Medulla oblongata (tissue), 1 donor: Measurements from ENCODE around the gene TBK1.
A peak's percentile ranks its signal among the peaks of the same experiment; 100 is the strongest.

Source experiments
- DNase-seq: peaks from one replicate; pipeline ENCODE4 v3.0.0-alpha.2; 2015; ENCODE audit errors: extremely low spot score

The TBK1 gene

GRCh38 chr12:64452559-64453329 is 824 bp downstream of the TBK1 start:
- peak; percentile 55 for DNase-seq

GRCh38 chr12:64455506-64455905 is 3.6 kb downstream of the TBK1 start:
- DNase-seq, result no peak

DNA sequence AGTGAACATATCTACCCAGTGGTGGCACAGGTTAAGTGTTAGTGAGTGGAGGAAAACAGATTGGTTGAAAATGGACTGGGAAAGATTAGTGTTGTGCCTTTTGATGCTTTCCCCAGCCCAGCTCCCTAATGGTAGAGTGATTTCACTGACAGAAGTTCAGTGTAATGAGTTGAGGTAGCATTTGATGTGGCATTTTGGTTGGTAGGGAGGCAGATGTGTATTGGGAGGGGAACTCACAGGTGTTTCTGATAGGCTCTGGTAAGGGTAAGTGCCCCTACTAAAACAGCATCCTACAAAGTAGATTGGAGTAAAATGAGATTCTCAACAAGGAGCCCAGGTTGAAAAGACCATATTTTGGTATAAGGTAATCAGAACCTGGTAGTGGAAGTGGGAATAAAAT is 4.2 kb downstream of the TBK1 start:
- DNase-seq, result no peak

DNA sequence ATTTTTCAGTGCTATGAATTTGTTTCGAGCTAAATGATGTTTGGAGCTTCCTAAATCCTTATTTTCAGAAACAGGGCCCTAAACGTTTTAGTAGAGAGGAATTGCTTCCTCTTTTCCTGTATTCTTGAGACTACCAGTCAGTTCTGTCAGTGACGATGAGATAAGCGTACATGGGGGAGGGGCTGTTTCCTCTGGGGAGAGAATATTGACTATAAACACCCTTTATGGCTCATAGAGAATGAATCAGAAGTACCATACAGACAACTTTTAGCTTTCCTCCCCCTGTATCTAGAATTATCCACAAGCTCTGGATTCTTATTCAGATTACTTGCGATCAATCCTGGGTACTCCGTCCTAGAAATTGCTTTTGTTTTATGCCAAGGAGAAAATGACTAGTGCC is 5.1 kb downstream of the TBK1 start:
- DNase-seq, result peak; percentile 21

GRCh38 chr12:64457466-64457865 is 5.5 kb downstream of the TBK1 start:
- no peak for DNase-seq

DNA sequence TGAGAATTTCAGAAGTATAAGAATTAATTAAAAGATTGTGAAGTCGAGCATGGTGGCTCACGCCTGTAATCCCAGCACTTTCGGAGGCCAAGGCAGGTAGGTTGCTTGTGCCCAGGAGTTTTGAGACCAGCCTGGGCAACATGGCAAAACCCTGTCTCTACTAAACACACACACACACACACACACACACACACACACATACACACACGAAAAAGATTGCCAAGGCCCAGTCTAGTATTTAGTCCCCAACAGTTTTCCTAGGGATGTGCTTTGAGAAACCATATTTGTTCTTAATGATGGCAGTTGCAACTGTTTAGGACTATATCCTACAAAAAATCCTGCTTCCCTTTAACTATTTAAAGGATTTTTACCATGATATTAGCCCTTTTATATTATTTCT is 6.0 kb downstream of the TBK1 start:
- no peak for DNase-seq

DNA sequence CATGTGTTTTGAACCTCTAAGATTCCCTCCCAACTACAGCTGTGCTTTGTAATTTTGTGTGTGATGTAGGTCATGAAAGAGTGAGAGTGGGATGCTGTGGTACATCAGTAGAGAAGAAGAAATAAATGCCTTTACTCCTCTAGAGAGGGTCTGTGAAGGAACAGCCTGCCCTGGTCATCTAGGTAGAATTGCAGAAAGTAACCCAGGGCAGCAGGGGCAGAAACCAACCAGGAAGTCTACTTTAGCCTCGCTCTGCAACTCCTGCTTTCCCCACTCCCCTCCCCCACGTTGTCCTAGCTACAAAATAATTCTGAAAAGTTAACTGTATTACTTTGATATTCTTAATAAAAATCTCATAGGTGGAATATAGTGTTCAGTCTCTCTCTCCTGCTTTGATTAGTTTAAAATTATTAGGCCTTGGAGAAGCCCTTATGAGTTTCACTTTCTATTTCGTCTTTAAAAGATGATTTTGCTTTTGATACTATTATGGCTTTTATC is 7.5 kb downstream of the TBK1 start:
- peak; percentile 33 for DNase-seq

GRCh38 chr12:64461634-64462414 is 9.9 kb downstream of the TBK1 start:
- DNase-seq, result no peak

GRCh38 chr12:64466178-64466577 is 14.3 kb downstream of the TBK1 start:
- DNase-seq, result no peak

GRCh38 chr12:64468966-64469365 is 17.0 kb downstream of the TBK1 start:
- DNase-seq, result no peak

DNA sequence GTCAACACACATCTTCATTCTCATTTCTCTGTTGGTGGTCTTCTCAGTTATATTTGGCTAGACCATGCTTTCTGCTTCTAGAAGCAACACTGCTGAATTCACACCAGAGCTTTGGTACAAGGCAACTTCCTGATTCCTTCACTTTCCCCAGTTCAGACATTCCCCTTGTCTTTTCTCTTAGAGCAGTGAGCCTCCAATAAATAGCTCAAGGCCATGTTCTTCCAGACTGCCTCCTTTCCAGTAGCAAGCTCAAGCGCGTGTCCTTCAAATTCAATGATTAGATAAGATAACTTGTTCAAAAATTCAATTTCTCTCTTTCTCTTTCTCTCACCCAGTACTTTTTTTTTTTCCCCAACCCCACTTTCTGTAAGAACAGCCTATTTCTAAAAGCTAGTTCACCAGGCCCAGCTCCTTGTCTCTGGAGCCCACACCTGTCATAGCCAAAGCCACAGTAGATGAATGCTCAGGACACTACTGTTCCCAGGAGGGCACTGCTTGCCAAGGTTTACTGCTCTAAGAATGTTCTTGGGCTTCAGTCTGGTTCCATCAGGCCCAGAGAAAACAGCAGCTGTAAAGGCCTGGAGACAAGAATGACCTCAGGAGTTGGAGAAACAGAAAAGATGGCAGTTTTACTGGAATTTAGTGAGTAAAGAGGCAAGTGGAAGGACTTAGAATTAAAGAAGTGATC is 17.7 kb downstream of the TBK1 start:
- DNase-seq, result peak; percentile 45

DNA sequence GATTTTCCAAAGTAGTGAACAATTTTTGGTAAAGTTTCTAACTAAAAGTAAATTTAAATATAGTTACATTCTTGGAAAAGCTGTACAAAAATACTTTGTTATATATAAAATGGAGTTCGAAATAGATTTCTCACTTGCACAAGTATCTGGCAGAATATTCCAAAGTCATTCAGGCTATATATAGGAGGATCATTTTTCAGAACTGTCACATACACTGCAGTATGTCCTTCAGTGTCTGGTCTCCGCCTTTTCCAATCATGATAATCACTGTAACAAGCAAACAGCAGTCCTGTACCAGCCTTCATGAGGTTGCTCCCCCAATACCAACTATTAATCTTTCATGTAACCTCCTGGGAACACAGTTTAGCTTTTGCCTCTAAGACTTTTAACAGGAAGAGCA is 18.6 kb downstream of the TBK1 start:
- no peak for DNase-seq

DNA sequence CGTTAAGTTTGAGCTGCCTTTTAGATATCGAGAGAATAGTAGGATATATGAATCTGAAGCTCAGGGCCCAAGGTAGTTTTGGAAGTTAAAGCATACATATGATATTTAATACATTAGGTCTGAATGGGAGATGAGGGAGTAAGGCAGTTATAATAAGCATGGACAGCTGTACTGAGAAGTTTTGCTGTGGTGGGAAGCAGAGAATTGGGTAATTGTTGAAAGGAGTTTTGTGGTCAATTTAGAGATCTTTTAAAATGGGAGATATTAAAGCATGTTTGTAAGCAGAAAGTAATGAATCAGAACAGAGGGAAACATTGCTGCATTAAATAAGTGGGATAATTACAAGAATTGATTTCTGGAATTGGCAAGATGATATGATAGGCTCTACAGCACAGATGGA is 21.3 kb downstream of the TBK1 start:
- DNase-seq, result no peak

DNA sequence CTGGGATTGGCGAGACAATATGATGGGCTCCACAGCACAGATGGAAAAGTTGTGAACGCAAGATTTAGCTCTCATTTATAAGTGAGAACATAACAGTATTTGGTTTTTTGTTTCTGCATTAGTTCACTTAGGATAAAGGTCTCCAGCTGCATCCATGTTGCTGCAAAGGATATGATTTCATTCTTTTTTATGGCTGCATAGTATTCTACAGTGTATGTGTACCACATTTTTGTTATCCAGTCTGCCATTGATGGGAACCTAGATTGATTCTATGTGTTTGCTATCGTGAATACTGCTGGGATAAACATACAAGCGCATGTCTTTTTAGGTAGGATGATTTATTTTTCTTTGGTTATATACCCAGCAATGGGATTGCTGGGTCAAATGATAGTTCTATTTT is 23.6 kb downstream of the TBK1 start:
- DNase-seq, result no peak

- DNase-seq, result no peak
These were observed 24.9 kb downstream of the TBK1 start for GRCh38 chr12:64476844-64477243.

GRCh38 chr12:64478661-64479060 is 26.7 kb downstream of the TBK1 start:
- no peak for DNase-seq

DNA sequence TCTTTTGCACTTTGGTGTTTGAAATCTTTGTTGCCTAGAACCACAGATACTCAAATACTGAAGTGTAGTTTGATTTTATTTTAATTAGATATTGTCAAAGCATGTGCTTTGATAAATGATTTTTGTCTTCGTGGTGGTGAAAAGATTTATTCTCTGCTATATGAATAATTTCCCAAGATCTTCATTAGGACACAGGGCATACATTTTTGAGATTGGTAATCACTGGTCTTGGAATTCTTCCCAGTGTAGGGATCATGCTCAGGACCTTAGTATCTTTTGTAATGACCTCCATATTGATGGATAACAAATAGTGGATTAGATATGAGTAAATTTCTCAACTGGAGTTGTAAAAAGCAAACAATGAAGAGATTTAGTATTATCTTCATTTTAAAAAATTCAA is 28.2 kb downstream of the TBK1 start:
- no peak for DNase-seq

DNA sequence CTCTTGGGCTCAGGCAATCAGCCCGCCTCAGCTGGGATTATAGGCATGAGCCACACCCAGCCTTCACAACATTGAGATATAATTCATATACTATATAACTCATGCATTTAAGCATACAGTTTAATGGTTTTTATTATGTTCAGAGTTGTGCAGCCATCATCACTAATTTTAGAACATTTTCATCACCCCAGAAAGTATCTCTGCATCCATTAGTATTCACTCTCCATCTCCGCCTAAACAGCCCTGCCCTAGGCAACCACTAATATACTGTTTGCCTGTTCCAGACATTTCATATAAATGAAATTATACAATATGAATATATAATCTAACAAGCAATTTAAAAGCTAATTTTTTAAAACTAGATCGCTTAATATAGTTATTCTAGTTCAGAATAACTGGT is 34.7 kb downstream of the TBK1 start:
- no peak for DNase-seq

- DNase-seq, result no peak
These were observed 39.8 kb downstream of the TBK1 start for GRCh38 chr12:64491718-64492117.

GRCh38 chr12:64493513-64493912 is 41.6 kb downstream of the TBK1 start:
- DNase-seq, result no peak

- DNase-seq, result no peak
These were observed 43.2 kb downstream of the TBK1 start for GRCh38 chr12:64494998-64495729.
